ENCODE data around the gene GSTO2. TPM values are rescaled to one million over a fixed set of nuclear protein-coding genes. Genes with fewer than 3 reads are reported as not detected.

GSTO2 gene
- total RNA-seq, 4 donors from 2014 or later = 19.9 to 29.8 (median 22.6) TPM

- 59 to 66% methylated on average over 6 of the region's 6 CpGs for WGBS, 2 donors
- H3K4me3 ChIP-seq (ENCODE audit: low read depth, poor library complexity, severe bottlenecking) = no peak overlapping the region
Observed at GRCh38 chr10:104259999-104260774, 8.8 kb upstream of the GSTO2 start.

GRCh38 chr10:104260775-104261115 is 8.2 kb upstream of the GSTO2 start:
- no peak for DNase-seq (ENCODE audit: low spot score in 2 of 2)
- 21 to 27% methylated on average over 3 of the region's 3 CpGs for WGBS, 2 donors
- no peak overlapping the region for H3K4me3 ChIP-seq (ENCODE audit: low read depth, poor library complexity, severe bottlenecking)
- no peak for TF ChIP-seq CTCF (IDR thresholded peaks at IDR 0.05)
- TF ChIP-seq POLR2A (IDR thresholded peaks at IDR 0.05) = no peak
- intact Hi-C loops (cut with DNase I; ENCODE audit: low total_unique reads) = no loop called here

More at GRCh38 chr10:104259999-104260774, 8.8 kb upstream of the GSTO2 start:
- TF ChIP-seq POLR2A (IDR thresholded peaks at IDR 0.05) (no peak), CTCF (IDR thresholded peaks at IDR 0.05) (no peak)
- intact Hi-C loops (cut with DNase I; ENCODE audit: low total_unique reads) = no loop called here
- no peak for DNase-seq (ENCODE audit: low spot score in 2 of 2)

- intact Hi-C loops (cut with DNase I; ENCODE audit: low total_unique reads) = no loop called here
- no peak for DNase-seq (ENCODE audit: low spot score in 2 of 2)
- TF ChIP-seq CTCF (IDR thresholded peaks at IDR 0.05) (no peak), POLR2A (IDR thresholded peaks at IDR 0.05) (no peak)
- H3K4me3 ChIP-seq (ENCODE audit: low read depth, poor library complexity, severe bottlenecking) = no peak overlapping the region
- WGBS, 2 donors = 77 to 78% methylated on average over 5 of the region's 5 CpGs
Observed at GRCh38 chr10:104262055-104262454, 6.9 kb upstream of the GSTO2 start.

GRCh38 chr10:104264783-104265182 is 4.2 kb upstream of the GSTO2 start:
- 90 to 91% methylated on average over 5 of the region's 5 CpGs for WGBS, 2 donors
- H3K4me3 ChIP-seq (ENCODE audit: low read depth, poor library complexity, severe bottlenecking) = no peak overlapping the region
- DNase-seq (ENCODE audit: low spot score in 2 of 2) = no peak
- intact Hi-C loops (cut with DNase I; ENCODE audit: low total_unique reads) = no loop called here
- no peak for TF ChIP-seq CTCF (IDR thresholded peaks at IDR 0.05)
- no peak for TF ChIP-seq POLR2A (IDR thresholded peaks at IDR 0.05)

GRCh38 chr10:104267721-104268404 is 1.1 kb upstream of the GSTO2 start:
- DNase-seq (ENCODE audit: low spot score in 2 of 2) = no peak
- peak overlapping the region; percentile 60 for H3K4me3 ChIP-seq (ENCODE audit: low read depth, poor library complexity, severe bottlenecking)
- 93% methylated on average over 14 of the region's 14 CpGs for WGBS, 2 donors
- TF ChIP-seq POLR2A (IDR thresholded peaks at IDR 0.05) (no peak), CTCF (IDR thresholded peaks at IDR 0.05) (no peak)
- intact Hi-C loops (cut with DNase I; ENCODE audit: low total_unique reads) = no loop called here

Measured in lower leg skin (tissue), 4 donors.